IPS DF 6.9 (cell line): ENCODE data around the gene F11.
A peak's percentile ranks its signal among the peaks of the same experiment; 100 is the strongest.
"Not testable (repeated sequence)": the region's sequence is repeated elsewhere in the genome, so short reads cannot be mapped to it uniquely, and the experiment has no call there.

Experiments
- DNase-seq: peaks from one replicate; pipeline ENCODE4 v3.0.0-alpha.2; 2013; ENCODE audit warnings: low read depth, low spot score
- H3K27ac ChIP-seq: one replicate; pipeline ENCODE4 v1.5.1; 2013; ENCODE audit warnings: low read length, control low read depth
- H3K27me3 ChIP-seq: 2 replicates; pipeline ENCODE4 v1.6.1; 2013; ENCODE audit warnings: mild to moderate bottlenecking, low read length; ENCODE audit not compliant: control insufficient read depth, insufficient read depth
- H3K36me3 ChIP-seq: 2 replicates; pipeline ENCODE4 v1.6.1; 2013; ENCODE audit warnings: low read length; ENCODE audit not compliant: control insufficient read depth, insufficient read depth
- H3K4me1 ChIP-seq: 2 replicates; pipeline ENCODE4 v1.6.1; 2013; ENCODE audit warnings: low read length; ENCODE audit not compliant: control insufficient read depth, insufficient read depth
- H3K4me3 ChIP-seq: 2 replicates; pipeline ENCODE4 v1.5.1; 2013; ENCODE audit warnings: mild to moderate bottlenecking, low read length
- H3K9me3 ChIP-seq: 2 replicates; pipeline ENCODE4 v1.6.1; 2013; ENCODE audit warnings: low read length, inconsistent platforms; ENCODE audit not compliant: control insufficient read depth, insufficient read depth
- WGBS: extraction: QIAGEN DNeasy Blood & Tissue Kit; methylation state at CpG from one replicate; pipeline ENCODE4 v1.1.7; 2013; ENCODE audit warnings: mixed read lengths, missing lambda C conversion rate; ENCODE audit not compliant: insufficient read length, insufficient coverage; 5-methylcytosine and 5-hydroxymethylcytosine counted together

Gene F11

GRCh38 chr4:186234367-186234766, 31.6 kb upstream of the F11 start:
- no peak for DNase-seq
- H3K36me3 ChIP-seq = no peaks in the 10 kb centered on the region
- H3K27ac ChIP-seq = no peak overlapping the region
- no peak overlapping the region for H3K4me3 ChIP-seq
- WGBS = no CpG with 5 or more reads among the region's 2 CpGs
- H3K9me3 ChIP-seq = no peaks in the 10 kb centered on the region
- no peaks in the 10 kb centered on the region for H3K27me3 ChIP-seq
- no peaks in the 10 kb centered on the region for H3K4me1 ChIP-seq

GRCh38 chr4:186236126-186236525, 29.9 kb upstream of the F11 start:
- no peak for DNase-seq
- Histone ChIP-seq H3K9me3 (no peaks in the 10 kb centered on the region), H3K4me3 (no peak overlapping the region), H3K27ac (no peak overlapping the region), H3K4me1 (peaks cover 1% of the 10 kb centered on the region; the same call in 1 of the 2 replicates), H3K36me3 (no peaks in the 10 kb centered on the region), H3K27me3 (no peaks in the 10 kb centered on the region)
- no CpG with 5 or more reads among the region's 4 CpGs for WGBS

- Histone ChIP-seq H3K27ac (no peak overlapping the region), H3K27me3 (no peaks in the 10 kb centered on the region)
- no CpG with 5 or more reads among the region's 7 CpGs for WGBS
These were observed 25.5 kb upstream of the F11 start for GRCh38 chr4:186240452-186240847.

GRCh38 chr4:186240848-186241491, 25.0 kb upstream of the F11 start:
- no peaks in the 10 kb centered on the region for H3K27me3 ChIP-seq
- H3K4me1 ChIP-seq = peaks cover 1% of the 10 kb centered on the region; the same call in 1 of the 2 replicates
- H3K27ac ChIP-seq = no peak overlapping the region
- H3K4me3 ChIP-seq = no peak overlapping the region
- H3K9me3 ChIP-seq = no peaks in the 10 kb centered on the region
- WGBS = no CpG with 5 or more reads among the region's 7 CpGs
- peaks cover 4% of the 10 kb centered on the region; the same call in 1 of the 2 replicates for H3K36me3 ChIP-seq
- DNase-seq = no peak

More at GRCh38 chr4:186240452-186240847, 25.5 kb upstream of the F11 start:
- Histone ChIP-seq H3K9me3 (no peaks in the 10 kb centered on the region), H3K4me1 (peaks cover 1% of the 10 kb centered on the region; the same call in 1 of the 2 replicates), H3K4me3 (no peak overlapping the region), H3K36me3 (peaks cover 4% of the 10 kb centered on the region; the same call in 1 of the 2 replicates)
- DNase-seq = no peak

GRCh38 chr4:186241616-186242015, 24.4 kb upstream of the F11 start:
- Histone ChIP-seq H3K27me3 (no peaks in the 10 kb centered on the region), H3K36me3 (peaks cover 4% of the 10 kb centered on the region; the same call in 1 of the 2 replicates), H3K9me3 (no peaks in the 10 kb centered on the region), H3K4me1 (peaks cover 1% of the 10 kb centered on the region; the same call in 1 of the 2 replicates), H3K27ac (no peak overlapping the region), H3K4me3 (no peak overlapping the region)
- WGBS = no CpG with 5 or more reads among the region's 4 CpGs
- DNase-seq = no peak

GRCh38 chr4:186242031-186242430, 24.0 kb upstream of the F11 start:
- not testable (repeated sequence) for DNase-seq, H3K27ac ChIP-seq, H3K27me3 ChIP-seq, H3K4me1 ChIP-seq, H3K9me3 ChIP-seq, H3K4me3 ChIP-seq, H3K36me3 ChIP-seq
- no CpG with 5 or more reads among the region's 10 CpGs for WGBS

GRCh38 chr4:186243331-186243730, 22.7 kb upstream of the F11 start:
- Histone ChIP-seq H3K4me3 (no peak overlapping the region), H3K4me1 (peaks cover 1% of the 10 kb centered on the region; the same call in 1 of the 2 replicates), H3K27ac (no peak overlapping the region), H3K27me3 (no peaks in the 10 kb centered on the region), H3K36me3 (peaks cover 4% of the 10 kb centered on the region; the same call in 1 of the 2 replicates), H3K9me3 (no peaks in the 10 kb centered on the region)
- no peak for DNase-seq
- no CpG with 5 or more reads among the region's 2 CpGs for WGBS

GRCh38 chr4:186244835-186245234, 21.2 kb upstream of the F11 start:
- no peak overlapping the region for H3K27ac ChIP-seq
- H3K36me3 ChIP-seq = peaks cover 4% of the 10 kb centered on the region; the same call in 1 of the 2 replicates
- no peaks in the 10 kb centered on the region for H3K27me3 ChIP-seq
- DNase-seq = no peak
- peaks cover 1% of the 10 kb centered on the region; the same call in 1 of the 2 replicates for H3K4me1 ChIP-seq
- no peaks in the 10 kb centered on the region for H3K9me3 ChIP-seq
- WGBS = no CpG with 5 or more reads among the region's 5 CpGs
- peak overlapping the region; percentile 26; the same call in 1 of the 2 replicates for H3K4me3 ChIP-seq

- H3K27ac ChIP-seq, H3K27me3 ChIP-seq, H3K4me1 ChIP-seq, H3K9me3 ChIP-seq, DNase-seq, H3K36me3 ChIP-seq: not testable (repeated sequence)
- WGBS = no CpG with 5 or more reads among the region's 9 CpGs
- peak overlapping the region; percentile 41; the same call in 1 of the 2 replicates for H3K4me3 ChIP-seq
These were observed 18.8 kb upstream of the F11 start for GRCh38 chr4:186247062-186247752.

- WGBS = no CpG with 5 or more reads among the region's 1 CpG
- no peaks in the 10 kb centered on the region for H3K9me3 ChIP-seq
- H3K36me3 ChIP-seq = peaks cover 4% of the 10 kb centered on the region; the same call in 1 of the 2 replicates
- H3K27ac ChIP-seq = no peak overlapping the region
- H3K4me3 ChIP-seq = no peak overlapping the region
- DNase-seq = no peak
- no peaks in the 10 kb centered on the region for H3K27me3 ChIP-seq
- peaks cover 6% of the 10 kb centered on the region; the same call in 1 of the 2 replicates for H3K4me1 ChIP-seq
These were observed 17.3 kb upstream of the F11 start for GRCh38 chr4:186248643-186249042.
